HG02763 (cell line): ENCODE data around the gene ASCC3.

Experiments used
- ATAC-seq: cut with Tn5 transposase; IDR thresholded peaks from one replicate; pipeline ENCODE4 v1.9.1; 2021; ENCODE audit warnings: mild to moderate bottlenecking, moderate library complexity; ENCODE audit not compliant: unreplicated experiment

Gene ASCC3

GRCh38 chr6:100512203-100512862 is 368.8 kb downstream of the ASCC3 start:
- ATAC-seq = no peak

- no peak for ATAC-seq
Observed at GRCh38 chr6:100509101-100509500, 372.0 kb downstream of the ASCC3 start.

- no peak for ATAC-seq
Observed at GRCh38 chr6:100506651-100507050, 374.5 kb downstream of the ASCC3 start.

GRCh38 chr6:100504786-100505737 is 376.1 kb downstream of the ASCC3 start:
- ATAC-seq = peak; percentile 49

- ATAC-seq = no peak
Observed at GRCh38 chr6:100503043-100503705, 378.0 kb downstream of the ASCC3 start.

GRCh38 chr6:100493206-100493888 is 387.8 kb downstream of the ASCC3 start:
- no peak for ATAC-seq

- ATAC-seq = no peak
Observed at GRCh38 chr6:100491952-100492670, 389.0 kb downstream of the ASCC3 start.

- ATAC-seq = no peak
Observed at GRCh38 chr6:100490065-100490464, 391.1 kb downstream of the ASCC3 start.

- no peak for ATAC-seq
Observed at GRCh38 chr6:100488244-100488643, 392.9 kb downstream of the ASCC3 start.

GRCh38 chr6:100487638-100488037 is 393.5 kb downstream of the ASCC3 start:
- no peak for ATAC-seq

- ATAC-seq = no peak
Observed at GRCh38 chr6:100485268-100485667, 395.9 kb downstream of the ASCC3 start.

GRCh38 chr6:100484474-100484873 is 396.7 kb downstream of the ASCC3 start:
- peak; percentile 49 for ATAC-seq

- ATAC-seq = no peak
Observed at GRCh38 chr6:100482698-100483097, 398.4 kb downstream of the ASCC3 start.

GRCh38 chr6:100479179-100480035 is 401.7 kb downstream of the ASCC3 start:
- peak; percentile 43 for ATAC-seq

- peak; percentile 75 for ATAC-seq
Observed at GRCh38 chr6:100475554-100476320, 405.4 kb downstream of the ASCC3 start.

GRCh38 chr6:100473182-100473581 is 407.9 kb downstream of the ASCC3 start:
- ATAC-seq = no peak

- peak; percentile 89 for ATAC-seq
Observed at GRCh38 chr6:100472674-100473073, 408.5 kb downstream of the ASCC3 start.

GRCh38 chr6:100470422-100471120 is 410.6 kb downstream of the ASCC3 start:
- ATAC-seq = no peak
